GM19239 (cell line): ENCODE measurements around the gene CENPM.
A peak's percentile ranks its signal among the peaks of the same experiment; 100 is the strongest.

Source experiments
- DNase-seq: peaks from one replicate; pipeline ENCODE4 v3.0.0; 2011; ENCODE audit warnings: low spot score; ENCODE audit not compliant: insufficient read length
- FAIRE-seq: peaks from 2 replicates; lab custom pipeline; 2011; peaks lifted over from hg19 to GRCh38; lab: Jason Lieb, UNC

Gene CENPM

GRCh38 chr22:41946629-41947423, at the start of gene CENPM:
TSS of gene CENPM (minus strand) at chr22:41947152. CDS start at chr22:41947076, 76 bp downstream.
- peak; percentile 96 for FAIRE-seq
- DNase-seq, result peak; percentile 66

GRCh38 chr22:41995211-41995610, 48.3 kb upstream of the CENPM start:
- DNase-seq (no peak), FAIRE-seq (peak; percentile 37)

GRCh38 chr22:41992496-41992895, 45.5 kb upstream of the CENPM start:
- FAIRE-seq, result no peak

GRCh38 chr22:41991111-41991510, 44.2 kb upstream of the CENPM start:
- no peak for DNase-seq
- no peak for FAIRE-seq

More at GRCh38 chr22:41992496-41992895, 45.5 kb upstream of the CENPM start:
- DNase-seq, result no peak

- no peak for DNase-seq
- no peak for FAIRE-seq
These were observed 42.3 kb upstream of the CENPM start for GRCh38 chr22:41989246-41989645.

- FAIRE-seq, result no peak
These were observed 40.3 kb upstream of the CENPM start for GRCh38 chr22:41987276-41987675.

GRCh38 chr22:41983513-41984405, 36.8 kb upstream of the CENPM start:
- DNase-seq, result no peak
- FAIRE-seq, result no peak

More at GRCh38 chr22:41987276-41987675, 40.3 kb upstream of the CENPM start:
- DNase-seq, result no peak

- DNase-seq, result no peak
- FAIRE-seq, result no peak
These were observed 35.9 kb upstream of the CENPM start for GRCh38 chr22:41982865-41983264.

- no peak for FAIRE-seq
- no peak for DNase-seq
These were observed 32.7 kb upstream of the CENPM start for GRCh38 chr22:41979423-41980250.

GRCh38 chr22:41978732-41979131, 31.8 kb upstream of the CENPM start:
- DNase-seq (no peak), FAIRE-seq (no peak)

GRCh38 chr22:41976961-41977566, 30.1 kb upstream of the CENPM start:
- no peak for DNase-seq
- no peak for FAIRE-seq

GRCh38 chr22:41976070-41976901, 29.3 kb upstream of the CENPM start:
- FAIRE-seq, result no peak
- DNase-seq, result peak; percentile 52

- FAIRE-seq, result no peak
- DNase-seq, result no peak
These were observed 28.5 kb upstream of the CENPM start for GRCh38 chr22:41975299-41976069.

GRCh38 chr22:41974691-41975290, 27.8 kb upstream of the CENPM start:
- no peak for FAIRE-seq
- DNase-seq, result no peak

GRCh38 chr22:41971431-41971830, 24.5 kb upstream of the CENPM start:
- no peak for FAIRE-seq
- DNase-seq, result no peak

- DNase-seq (no peak), FAIRE-seq (no peak)
These were observed 23.6 kb upstream of the CENPM start for GRCh38 chr22:41970601-41971000.

GRCh38 chr22:41969110-41969646, 22.2 kb upstream of the CENPM start, which contains the start of gene SEPTIN3:
TSS of gene SEPTIN3 (plus strand) at chr22:41969443. CDS start at chr22:41971493, 2,050 bp downstream.
- DNase-seq (no peak), FAIRE-seq (no peak)
